GM19328 (cell line): Measurements from ENCODE around the gene GRB14.
"Not testable (repeated sequence)": the region's sequence is repeated elsewhere in the genome, so short reads cannot be mapped to it uniquely, and the experiment has no call there.

Experiments
- ATAC-seq: cut with Tn5 transposase; IDR thresholded peaks from one replicate; pipeline ENCODE4 v1.9.1; 2021; ENCODE audit warnings: mild to moderate bottlenecking, moderate library complexity; ENCODE audit not compliant: unreplicated experiment

Gene GRB14

GRCh38 chr2:164560902-164561301 lies 60.4 kb downstream of the GRB14 start:
- no peak for ATAC-seq

- no peak for ATAC-seq
Measured at GRCh38 chr2:164560181-164560792, 61.0 kb downstream of the GRB14 start.

GRCh38 chr2:164558450-164558849 lies 62.8 kb downstream of the GRB14 start:
- ATAC-seq: no peak

GRCh38 chr2:164554487-164554886 lies 66.8 kb downstream of the GRB14 start:
- ATAC-seq: no peak

GRCh38 chr2:164551519-164551918 lies 69.8 kb downstream of the GRB14 start:
- no peak for ATAC-seq

GRCh38 chr2:164549705-164550104 lies 71.6 kb downstream of the GRB14 start:
- ATAC-seq: not testable (repeated sequence)

GRCh38 chr2:164545484-164545883 lies 75.8 kb downstream of the GRB14 start:
- ATAC-seq: no peak

- no peak for ATAC-seq
Measured at GRCh38 chr2:164542581-164543021, 78.7 kb downstream of the GRB14 start.

GRCh38 chr2:164538240-164538866 lies 82.9 kb downstream of the GRB14 start:
- no peak for ATAC-seq

- ATAC-seq: no peak
Measured at GRCh38 chr2:164535280-164536025, 85.8 kb downstream of the GRB14 start.

- no peak for ATAC-seq
Measured at GRCh38 chr2:164530464-164530863, 90.8 kb downstream of the GRB14 start.

GRCh38 chr2:164523726-164524125 lies 97.6 kb downstream of the GRB14 start:
- no peak for ATAC-seq

GRCh38 chr2:164523009-164523408 lies 98.3 kb downstream of the GRB14 start:
- no peak for ATAC-seq

- no peak for ATAC-seq
Measured at GRCh38 chr2:164522561-164522981, 98.7 kb downstream of the GRB14 start.

GRCh38 chr2:164515734-164516133 lies 105.5 kb downstream of the GRB14 start:
- no peak for ATAC-seq

GRCh38 chr2:164515030-164515429 lies 106.3 kb downstream of the GRB14 start:
- ATAC-seq: no peak

- ATAC-seq: no peak
Measured at GRCh38 chr2:164514491-164514890, 106.8 kb downstream of the GRB14 start.

- ATAC-seq: no peak
Measured at GRCh38 chr2:164512871-164513270, 108.4 kb downstream of the GRB14 start.

- ATAC-seq: no peak
Measured at GRCh38 chr2:164511738-164512137, 109.5 kb downstream of the GRB14 start.

- no peak for ATAC-seq
Measured at GRCh38 chr2:164510895-164511294, 110.4 kb downstream of the GRB14 start.

GRCh38 chr2:164509137-164509877 lies 112.0 kb downstream of the GRB14 start:
- ATAC-seq: no peak
